A673 (cell line): Measurements from ENCODE around the gene MSRB3.

ENCODE experiments used
- CTCF ChIP-seq: fragments of 300-800, 200-600 bp; sonication (generic); conservative IDR thresholded peaks from 2 replicates; pipeline ENCODE4 v1.5.1; 2017; ENCODE audit warnings: low read depth, mild to moderate bottlenecking, antibody characterized with exemption, low read length, moderate library complexity, mixed read lengths
- EZH2 ChIP-seq: fragments of 200-600 bp; sonication (generic); IDR thresholded peaks from 2 replicates; pipeline ENCODE4 v1.6.1; 2017; ENCODE audit warnings: borderline replicate concordance, low read depth, mild to moderate bottlenecking, mixed read lengths, antibody characterized with exemption, low read length; ENCODE audit not compliant: poor library complexity, severe bottlenecking

GRCh38 chr12:65495233-65495632 lies 216.8 kb downstream of the MSRB3 start:
- TF ChIP-seq CTCF (no peak), EZH2 (no peak)
